Measurements from ENCODE around the gene PSEN2.

PSEN2 gene

DNA sequence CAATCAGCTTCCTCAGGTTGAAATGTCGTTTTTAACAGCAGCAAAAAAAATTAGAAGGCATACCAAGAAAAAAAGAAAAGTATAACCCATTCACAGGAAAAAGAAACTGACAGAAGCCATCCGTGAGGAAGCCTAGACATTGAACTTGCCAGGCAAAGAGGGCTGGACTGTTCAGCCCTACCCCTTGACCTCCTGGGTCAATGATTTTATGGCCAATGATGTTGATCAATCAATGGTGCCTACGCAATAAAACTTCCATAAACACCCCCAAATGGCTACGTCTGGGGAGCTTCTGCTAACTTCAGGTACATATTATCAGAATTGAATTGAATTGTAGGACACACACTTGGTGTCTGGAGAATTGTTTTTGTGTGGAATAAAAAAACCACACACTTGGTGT is 4.8 kb upstream of the PSEN2 start:
- DNase-seq, result no peak

DNA sequence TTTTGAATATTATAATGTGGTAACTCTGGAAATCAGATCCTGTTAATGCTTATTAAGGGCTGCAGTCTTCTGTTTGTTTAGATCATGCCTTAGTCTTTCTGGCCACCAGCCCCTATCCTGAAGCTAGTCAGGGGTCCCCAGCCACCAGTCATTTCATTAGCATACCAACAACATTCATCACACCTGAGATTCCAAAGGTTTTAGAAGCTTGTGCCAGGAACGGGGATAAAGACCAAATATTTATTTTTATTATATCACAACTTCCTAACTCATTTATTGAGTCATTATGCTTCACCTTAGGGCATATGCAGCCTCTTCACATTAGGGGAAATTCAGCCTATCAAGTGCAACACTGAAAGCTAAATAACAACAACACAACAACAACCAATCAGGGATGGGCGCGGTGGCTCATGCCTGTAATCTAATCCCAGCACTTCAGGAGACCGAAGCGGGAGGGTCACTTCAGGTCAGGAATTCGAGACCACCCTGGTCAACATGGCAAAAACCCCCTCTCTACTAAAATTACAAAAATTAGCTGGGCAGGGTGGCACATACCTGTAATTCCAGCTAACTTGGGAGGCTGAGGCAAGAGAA is 2.9 kb upstream of the PSEN2 start:
- no peak for DNase-seq

DNA sequence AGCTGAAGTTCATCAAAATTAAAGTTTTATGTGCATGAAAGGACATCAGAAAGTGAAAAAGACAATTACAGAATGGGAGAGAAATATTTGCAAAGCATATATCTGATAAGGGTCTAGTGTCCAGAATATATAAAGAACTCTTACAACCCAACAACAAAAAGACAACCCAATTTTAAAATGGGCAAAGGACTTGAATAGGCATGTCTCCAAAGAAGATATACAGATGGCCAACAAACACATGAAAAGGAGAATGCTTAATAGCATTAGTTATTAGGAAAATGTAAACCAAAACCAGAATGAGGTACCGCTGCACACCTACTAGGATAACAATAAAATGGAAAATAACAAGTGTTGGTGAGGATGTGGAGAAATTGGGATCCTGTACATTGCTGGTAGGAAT is 1.7 kb upstream of the PSEN2 start:
- DNase-seq, result no peak

DNA sequence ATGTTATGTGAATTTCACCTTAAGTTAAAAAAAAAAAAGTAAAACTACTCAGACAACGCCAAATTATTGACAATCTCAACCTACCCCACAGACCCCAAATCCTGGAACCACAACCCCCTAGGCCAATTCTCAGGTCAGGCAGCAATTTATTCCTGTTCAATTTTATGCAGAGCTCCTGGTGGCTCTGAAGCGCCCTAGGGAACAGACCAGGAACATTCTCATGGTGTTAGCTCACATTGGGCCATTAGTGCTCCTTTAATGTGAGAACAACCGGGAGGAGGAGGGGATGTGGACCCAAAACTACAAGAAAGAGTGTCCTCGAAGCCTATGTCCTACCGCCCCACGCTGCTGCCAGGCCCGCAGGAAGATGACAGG is 403 bp upstream of the PSEN2 start:
- no peak for DNase-seq

DNA sequence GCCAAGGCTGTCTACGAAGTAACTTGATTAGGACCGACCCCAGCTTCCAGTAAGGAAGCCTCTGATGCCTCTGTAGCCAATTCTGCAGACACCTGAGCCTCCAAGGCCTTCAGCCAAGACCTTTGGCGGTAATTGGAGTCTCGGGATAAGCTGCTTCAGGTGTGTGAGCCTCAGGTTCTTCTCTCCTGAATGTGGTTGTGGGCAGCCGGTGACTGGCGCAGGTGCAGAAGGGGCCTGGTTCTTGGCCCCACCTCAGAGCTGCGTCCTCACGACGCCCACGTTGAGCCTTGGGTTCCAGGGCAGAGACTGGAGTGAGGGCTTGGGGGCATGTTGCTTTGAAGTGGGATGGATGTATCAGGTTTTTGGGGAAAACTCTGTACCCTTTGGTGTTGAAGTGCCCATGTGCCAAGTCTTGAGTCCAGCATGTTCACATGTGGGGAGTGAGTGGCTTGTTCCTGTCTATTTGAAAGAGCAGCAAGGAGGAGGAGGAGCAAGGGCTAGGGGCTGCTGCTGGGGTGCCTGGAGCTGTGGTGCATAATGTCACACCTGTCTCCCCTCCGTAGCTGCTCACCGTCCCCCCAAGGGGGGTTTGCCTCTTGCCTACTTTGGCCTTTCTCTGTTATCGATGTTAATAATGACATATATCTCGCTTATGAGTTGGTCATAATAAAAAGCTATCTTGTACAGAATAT is 1.4 kb downstream of the PSEN2 start:
- no peak for DNase-seq

DNA sequence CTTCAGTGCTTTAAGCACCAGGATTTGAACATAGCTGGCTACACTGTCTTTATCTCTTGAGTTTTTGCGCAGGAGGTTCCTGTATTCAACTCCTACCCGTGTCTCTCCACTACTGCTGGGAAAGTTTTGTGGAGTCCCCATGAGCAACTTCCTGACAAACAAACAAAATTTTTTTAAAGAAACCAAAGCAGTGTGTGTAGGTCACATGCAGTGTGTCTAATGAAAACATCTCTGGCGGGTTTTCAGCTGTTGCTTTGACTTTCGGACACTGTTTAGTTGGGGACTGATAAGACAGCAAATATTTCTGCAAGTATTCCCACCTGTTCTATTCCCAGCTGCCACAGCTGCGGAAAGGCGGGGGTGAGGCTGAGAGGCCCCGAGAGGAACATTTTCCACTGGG is 2.0 kb downstream of the PSEN2 start:
- no peak for DNase-seq

DNA sequence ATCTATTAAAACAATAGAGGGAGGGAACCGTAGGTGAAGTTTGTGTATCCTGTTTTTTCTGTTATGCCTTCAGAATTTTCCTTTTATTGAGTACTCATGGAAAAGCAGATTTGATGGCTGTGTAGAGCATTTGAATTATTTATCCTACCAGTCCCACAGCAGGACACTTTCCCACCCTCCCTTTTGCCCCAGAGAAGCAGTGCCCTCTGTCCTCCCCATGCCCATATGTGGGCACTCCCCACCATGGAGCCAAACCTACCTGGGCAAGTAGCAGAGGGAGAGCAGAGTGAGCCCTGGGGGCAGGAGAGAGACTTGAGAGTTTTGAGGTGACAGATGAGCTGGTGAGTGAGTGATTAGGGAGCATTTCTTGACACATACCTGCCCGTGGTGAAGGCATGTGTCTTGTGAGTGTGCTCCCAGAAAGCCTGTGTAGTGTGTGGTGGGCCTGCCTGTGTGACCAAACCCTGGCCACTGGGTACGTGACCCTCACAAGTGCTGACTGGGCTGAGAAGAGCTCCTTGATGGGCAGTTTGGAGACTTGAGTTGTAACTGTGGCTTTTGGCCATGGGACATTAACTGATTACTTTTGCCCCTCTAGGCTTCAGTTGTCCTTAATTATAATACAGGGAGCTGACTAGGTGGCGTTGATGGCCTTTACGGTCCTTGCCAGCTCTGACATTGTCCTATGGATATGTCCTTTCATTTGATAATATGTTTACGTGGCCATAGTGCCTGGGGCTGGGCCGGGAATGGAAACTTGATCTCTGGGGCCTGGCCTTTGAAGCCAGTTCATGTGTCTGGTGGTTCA is 3.6 kb downstream of the PSEN2 start:
- no peak for DNase-seq

DNA sequence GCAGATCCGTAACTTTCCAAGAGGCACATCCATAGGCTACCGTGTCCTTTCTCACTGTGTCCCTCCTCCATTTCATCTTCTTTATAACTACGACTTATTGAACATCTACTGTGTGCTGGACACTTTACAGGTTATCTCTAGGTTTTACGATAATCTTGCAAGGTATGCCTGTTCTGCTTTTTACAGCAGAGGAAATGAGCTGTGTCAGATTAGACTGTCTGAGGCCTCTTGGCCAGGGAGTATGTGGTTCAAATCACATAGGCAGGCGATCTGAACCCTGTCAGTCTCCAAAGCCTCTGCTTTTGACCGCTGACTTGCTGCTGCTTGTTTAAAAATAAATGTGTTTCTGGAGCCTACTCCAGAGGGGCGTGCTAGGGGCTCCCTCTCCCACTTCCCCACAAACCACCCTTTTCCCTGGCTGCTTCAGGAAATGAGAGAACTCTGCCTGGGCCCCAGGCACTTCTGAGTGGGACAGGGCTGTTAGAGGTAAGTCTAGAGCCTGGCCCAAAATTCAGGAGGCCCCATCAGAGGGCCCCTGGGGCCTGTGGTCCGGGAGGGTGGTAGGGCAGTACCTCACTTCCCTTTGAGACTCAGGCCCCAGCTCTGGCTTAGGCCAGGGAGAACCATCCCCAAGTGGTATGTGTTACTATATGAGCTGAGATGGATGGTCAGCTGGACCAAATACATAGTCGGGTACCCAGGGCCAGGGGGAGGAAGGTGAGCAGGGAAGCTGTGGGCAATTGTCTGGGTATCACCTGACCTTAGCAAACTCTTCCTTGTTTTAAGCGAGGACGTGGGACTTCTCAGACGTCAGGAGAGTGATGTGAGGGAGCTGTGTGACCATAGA is 4.4 kb downstream of the PSEN2 start:
- no peak for DNase-seq

DNA sequence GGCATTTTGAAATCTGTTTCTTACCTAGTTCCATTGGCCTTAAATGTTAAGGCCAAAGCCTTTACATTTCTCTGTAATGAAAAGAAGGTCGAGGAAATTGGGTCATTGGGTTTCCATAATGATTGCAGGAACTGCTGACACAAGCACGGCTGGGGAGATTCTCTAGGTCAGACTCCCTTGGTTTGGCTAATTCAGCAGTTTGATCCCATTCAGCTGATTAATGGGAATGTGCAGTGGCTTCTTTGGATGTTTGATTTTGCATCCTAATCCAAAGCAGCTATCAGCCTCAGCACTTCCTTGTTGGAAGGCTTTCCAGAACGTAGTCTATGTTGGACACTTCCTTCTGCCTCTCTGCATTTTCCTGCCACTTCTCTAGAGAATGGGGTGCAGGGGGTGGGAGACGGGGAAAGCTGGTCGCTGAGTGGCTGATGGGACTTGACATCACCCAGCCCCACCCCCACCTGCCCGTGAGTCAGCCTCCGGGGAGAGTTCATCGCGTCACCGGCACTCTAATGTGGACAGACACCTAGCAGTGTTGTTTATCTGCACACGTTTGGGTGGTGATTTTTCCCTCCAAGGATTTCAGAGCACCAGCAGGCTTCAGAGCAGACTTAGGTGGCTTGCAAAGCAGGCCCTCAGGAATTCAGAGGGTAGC is 5.4 kb downstream of the PSEN2 start:
- DNase-seq, result no peak

DNA sequence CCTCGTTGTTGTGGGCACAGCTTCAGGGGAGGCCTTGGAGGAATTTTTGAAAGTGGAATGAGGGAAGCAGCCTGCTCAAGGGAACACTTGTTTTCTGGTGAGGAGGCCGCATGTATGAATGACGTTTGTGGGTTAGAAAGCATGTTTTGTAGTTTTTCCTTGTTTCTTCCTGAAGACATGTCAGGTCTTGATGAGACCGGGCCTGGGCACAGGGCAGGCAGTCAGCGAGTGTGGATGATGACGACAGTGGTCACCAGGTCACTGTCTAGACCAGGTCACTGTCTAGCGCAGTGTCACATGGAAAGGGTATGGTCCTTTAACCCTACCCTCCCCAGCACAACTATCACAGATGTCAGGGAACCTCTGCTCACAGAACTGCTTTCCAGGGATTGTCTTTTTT is 7.3 kb downstream of the PSEN2 start:
- no peak for DNase-seq

DNA sequence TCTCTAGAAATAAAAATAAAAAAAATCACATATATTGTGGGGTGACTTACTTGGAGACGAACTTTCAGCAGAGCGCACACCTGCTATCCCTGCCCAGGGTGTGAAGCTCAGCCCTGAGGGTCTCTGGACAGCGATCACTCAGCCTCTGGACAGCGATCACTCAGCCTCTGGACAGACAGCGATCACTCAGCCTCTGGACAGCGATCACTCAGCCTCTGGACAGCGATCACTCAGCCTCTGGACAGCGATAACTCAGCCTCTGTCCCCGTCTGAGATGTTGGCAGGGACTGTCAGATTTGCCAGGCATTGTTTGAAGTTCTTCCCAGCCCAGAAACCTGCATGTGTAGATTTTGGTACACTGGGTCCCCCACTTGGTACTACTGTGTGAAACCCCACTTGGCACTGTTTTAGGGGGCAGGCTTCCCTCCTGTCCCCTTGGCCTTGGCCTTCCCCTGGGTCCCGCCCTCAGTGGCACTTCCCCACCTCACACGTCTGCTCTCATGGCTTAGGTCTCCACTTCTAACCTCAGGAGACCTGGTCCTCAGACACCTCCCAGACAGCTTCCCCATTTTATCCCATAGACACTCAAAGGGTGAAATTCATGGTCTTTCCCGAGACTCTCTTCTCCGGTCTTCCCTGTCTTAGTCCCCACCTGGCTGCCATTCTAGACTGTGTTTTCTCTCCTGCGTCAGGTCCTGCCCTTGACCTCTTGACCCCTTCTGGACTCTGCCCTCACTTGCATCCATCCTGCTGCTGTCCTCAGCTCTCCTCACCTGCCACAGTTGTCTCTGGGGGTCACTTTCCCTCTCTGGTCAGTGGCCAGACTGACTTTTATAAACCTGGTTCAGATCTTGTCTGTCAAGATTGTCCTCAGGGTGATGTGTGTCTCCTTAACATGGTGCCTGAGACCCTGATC is 10.2 kb downstream of the PSEN2 start:
- no peak for DNase-seq

DNA sequence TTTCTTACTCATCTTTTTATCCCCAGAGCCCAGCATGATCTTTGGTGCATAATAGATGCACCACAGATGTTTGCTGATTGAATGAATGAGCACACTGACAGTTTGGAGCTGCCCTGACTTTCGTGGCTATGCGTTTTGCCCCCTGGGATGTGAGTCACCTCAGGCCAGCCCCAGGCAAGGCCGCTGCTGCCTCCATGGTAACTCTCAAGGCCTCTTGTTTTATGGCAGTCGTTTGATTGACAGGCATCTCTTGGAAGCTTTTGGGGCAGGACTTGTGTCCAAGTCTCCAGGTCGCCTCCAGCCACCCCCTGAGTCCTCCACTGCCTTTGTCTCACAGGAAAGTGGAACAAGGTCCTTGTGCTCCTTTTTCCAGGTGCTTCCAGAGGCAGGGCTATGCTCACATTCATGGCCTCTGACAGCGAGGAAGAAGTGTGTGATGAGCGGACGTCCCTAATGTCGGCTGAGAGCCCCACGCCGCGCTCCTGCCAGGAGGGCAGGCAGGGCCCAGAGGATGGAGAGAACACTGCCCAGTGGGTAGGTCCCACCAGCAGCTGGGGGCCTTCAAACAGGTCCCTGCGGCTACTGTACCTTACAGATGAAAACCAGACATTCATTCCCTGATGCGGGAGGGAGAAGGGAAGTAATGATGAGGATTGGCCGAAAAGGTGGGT is 11.2 kb downstream of the PSEN2 start:
- DNase-seq, result no peak

DNA sequence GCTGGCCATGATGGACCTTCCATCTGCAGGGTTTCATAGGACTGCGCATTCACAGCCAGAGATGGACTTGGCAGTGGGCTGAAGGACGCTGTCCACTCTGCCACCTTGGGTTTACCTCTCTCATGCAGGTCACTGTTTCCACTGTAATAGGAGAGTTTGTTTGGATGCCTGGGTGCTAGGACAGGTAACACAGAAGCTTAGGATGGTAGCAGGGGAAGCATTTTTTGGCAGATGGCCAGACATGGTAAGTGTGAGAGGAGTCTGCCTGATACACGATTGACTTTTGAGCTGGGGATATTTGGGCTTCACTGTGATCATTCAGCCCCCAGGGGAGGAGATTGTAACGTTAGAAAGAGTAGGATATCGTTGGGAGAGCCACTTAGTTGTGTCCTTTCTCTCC is 11.8 kb downstream of the PSEN2 start:
- no peak for DNase-seq

DNA sequence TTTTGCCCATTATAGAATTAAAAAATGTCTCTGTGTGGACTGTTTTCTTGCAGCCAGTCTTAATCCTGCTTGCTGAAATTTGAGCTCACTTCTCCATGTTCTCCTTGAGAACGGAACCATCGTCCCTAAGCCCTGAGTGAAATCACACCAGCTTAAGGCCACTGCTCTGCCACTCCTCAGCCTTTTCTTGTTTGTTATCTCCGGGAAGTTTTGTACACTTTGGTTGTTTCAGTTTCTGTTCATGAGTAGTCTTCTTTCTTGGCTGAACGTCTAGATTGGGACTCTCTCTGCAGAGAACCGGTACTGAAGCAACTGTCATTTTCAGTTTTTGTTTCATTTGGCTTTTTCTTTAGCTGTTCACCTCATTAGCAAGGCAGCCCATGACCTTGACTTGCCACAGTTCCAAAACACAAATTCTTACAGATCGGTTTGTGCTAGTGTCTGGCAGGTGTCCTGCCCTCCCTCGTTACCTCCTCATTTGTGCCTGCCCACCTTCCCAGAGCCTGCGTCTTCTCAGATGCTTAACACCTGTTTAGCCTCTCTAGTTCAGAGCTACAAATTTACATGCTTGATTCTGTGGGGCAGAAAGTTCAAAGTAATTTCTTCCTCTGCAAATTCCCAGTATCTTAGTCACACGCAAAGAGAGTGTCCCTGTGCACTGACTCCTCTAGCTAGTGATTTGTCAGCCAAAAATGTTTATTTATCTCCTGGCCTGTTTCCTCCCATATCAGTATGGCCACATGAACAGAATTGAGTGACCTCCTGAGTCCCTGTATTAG is 12.4 kb downstream of the PSEN2 start:
- DNase-seq, result no peak

DNA sequence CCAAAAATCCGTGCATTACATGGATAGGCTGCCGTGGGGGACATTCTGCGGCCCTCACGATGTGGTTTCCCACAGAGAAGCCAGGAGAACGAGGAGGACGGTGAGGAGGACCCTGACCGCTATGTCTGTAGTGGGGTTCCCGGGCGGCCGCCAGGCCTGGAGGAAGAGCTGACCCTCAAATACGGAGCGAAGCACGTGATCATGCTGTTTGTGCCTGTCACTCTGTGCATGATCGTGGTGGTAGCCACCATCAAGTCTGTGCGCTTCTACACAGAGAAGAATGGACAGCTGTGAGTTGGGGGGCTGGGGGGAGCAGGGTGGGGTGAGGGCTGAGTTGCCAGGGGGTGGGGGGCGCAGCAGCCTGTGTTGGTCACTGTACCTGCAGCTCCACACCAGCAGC is 13.2 kb downstream of the PSEN2 start:
- no peak for DNase-seq

DNA sequence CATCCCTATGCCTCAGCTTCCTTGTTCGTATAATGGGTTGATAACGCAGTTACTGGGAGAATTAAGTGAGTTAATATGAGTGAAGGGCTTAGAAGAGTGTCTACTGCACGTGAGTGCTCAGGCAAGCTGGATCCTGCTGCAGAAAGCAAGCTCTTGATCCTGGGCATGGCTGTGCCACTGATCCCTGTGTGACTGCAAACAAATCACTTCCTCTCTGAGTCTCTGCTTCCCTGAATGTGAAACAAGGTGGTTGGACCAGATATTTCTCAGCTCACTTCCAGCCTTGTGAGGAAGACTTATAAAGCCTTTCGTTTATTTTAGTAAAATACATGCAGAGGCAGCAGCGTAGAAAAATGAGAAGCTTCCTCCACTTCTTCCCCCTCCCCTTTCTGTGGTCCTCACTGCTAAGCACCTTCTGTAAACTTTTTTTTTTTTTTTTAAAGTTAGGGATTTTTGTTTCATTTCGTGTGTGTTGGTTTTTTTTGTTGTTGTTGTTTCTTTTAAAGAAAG is 13.8 kb downstream of the PSEN2 start:
- DNase-seq, result no peak

DNA sequence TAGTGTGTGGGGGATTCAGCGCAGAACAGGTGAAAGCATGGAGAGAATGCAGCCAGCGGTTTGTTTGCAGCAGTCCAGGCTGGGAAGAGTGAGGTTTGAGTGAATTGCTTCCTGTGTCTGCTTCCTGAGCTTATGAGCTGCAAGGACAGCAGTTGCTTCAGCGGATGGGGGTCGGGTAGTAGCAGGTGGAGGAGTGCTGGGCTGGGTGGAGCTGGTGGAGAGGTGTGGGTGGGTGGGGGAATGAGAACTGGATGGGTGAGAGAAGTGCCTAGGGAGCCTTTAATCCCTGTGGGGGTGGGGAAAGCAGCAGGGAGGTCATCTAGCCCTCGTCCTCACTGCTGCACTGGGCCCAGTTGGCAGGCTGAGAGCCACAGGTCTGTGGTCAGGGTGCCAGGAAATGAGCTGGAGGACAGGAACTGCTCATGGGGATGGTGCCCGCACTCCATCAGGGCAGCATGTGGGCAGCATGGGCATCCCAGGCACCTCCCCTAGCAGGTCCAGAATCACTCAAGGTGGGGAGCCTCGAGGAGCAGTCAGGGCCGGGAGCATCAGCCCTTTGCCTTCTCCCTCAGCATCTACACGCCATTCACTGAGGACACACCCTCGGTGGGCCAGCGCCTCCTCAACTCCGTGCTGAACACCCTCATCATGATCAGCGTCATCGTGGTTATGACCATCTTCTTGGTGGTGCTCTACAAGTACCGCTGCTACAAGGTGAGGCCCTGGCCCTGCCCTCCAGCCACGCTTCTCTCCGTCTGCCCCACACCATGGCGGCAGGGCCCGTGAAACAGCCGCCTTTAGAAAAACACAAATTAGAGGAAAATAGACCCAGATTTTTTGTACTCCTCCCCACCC is 14.8 kb downstream of the PSEN2 start:
- no peak for DNase-seq

DNA sequence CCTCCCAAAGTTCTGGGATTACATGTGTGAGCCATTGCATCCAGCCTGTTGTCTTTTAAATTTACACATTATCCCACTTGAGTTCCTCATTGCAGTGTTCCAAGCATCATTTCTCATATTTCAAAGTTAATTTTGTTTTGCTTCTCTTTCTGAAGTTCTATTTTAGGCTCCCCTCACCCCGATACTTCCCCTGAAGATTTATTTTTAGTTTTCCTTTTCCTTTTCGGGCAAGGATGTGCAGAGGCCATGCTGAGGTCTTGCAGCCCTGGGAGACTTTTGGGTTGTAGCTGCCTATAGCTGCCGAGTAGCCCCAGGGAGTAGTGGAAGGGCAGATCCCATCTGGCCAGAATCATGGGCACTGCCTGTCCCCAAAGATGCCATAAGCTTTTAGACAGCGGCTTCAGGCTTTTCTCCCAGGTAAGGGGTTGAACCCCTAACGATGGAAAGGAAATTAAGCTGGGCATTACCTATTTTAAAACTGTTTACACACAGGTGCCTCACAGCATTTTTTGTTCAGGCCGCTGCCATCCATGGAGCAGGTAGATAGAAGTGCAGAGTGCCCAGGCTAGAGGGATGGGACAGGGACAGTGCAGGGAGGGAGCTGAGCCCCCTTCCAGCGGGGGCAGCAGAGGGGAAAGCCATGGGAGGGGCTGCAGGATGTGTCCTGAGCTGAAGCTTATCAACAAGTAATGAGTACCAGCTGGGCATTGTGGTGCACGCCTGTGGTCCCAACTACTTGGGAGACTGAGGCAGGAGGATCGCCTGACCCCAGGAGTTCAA is 15.9 kb downstream of the PSEN2 start:
- no peak for DNase-seq

Measured in activated naive CD4-positive, alpha-beta T cell (primary cell).